HEK293T (cell line): ENCODE results near the gene ITPRID1.

Experiments used
- ARNT ChIP-seq: fragments of 450-650 bp; IDR thresholded peaks from 2 replicates; pipeline ENCODE4 v1.6.1; 2017; ENCODE audit warnings: mild to moderate bottlenecking
- BHLHE40 ChIP-seq: fragments of 450-650 bp; IDR thresholded peaks from 2 replicates; pipeline ENCODE4 v1.6.1; 2016; ENCODE audit warnings: mild to moderate bottlenecking, moderate library complexity, borderline replicate concordance
- CTBP1 ChIP-seq: fragments of 450-650 bp; IDR thresholded peaks from 2 replicates; pipeline ENCODE4 v1.6.1; 2016; ENCODE audit warnings: borderline replicate concordance
- ELF4 ChIP-seq: fragments of 450-650 bp; IDR thresholded peaks from 2 replicates; pipeline ENCODE4 v1.6.1; 2017; ENCODE audit warnings: antibody characterized with exemption
- FOXA1 ChIP-seq: fragments of 450-650 bp; IDR thresholded peaks from 2 replicates; pipeline ENCODE4 v1.6.1; 2016; ENCODE audit warnings: mild to moderate bottlenecking
- FOXK2 ChIP-seq: fragments of 450-650 bp; IDR thresholded peaks from 2 replicates; pipeline ENCODE4 v1.6.1; 2016; ENCODE audit warnings: mild to moderate bottlenecking
- FOXM1 ChIP-seq: fragments of 450-650 bp; IDR thresholded peaks from 2 replicates; pipeline ENCODE4 v1.6.1; 2017; ENCODE audit warnings: mild to moderate bottlenecking, borderline replicate concordance
- HDGF ChIP-seq: fragments of 450-650 bp; IDR thresholded peaks from 2 replicates; pipeline ENCODE4 v1.6.1; 2017; ENCODE audit warnings: antibody characterized with exemption, borderline replicate concordance
- LEF1 ChIP-seq: fragments of 450-650 bp; IDR thresholded peaks from 2 replicates; pipeline ENCODE4 v1.6.1; 2017; ENCODE audit warnings: mild to moderate bottlenecking, borderline replicate concordance
- NFRKB ChIP-seq: fragments of 450-650 bp; IDR thresholded peaks from 2 replicates; pipeline ENCODE4 v1.6.1; 2016; ENCODE audit warnings: mild to moderate bottlenecking, moderate library complexity
- SP1 ChIP-seq: fragments of 450-650 bp; IDR thresholded peaks from 2 replicates; pipeline ENCODE4 v1.6.1; 2017
- TARDBP ChIP-seq: fragments of 450-650 bp; IDR thresholded peaks from 2 replicates; pipeline ENCODE4 v1.6.1; 2016
- ZNF384 ChIP-seq: fragments of 450-650 bp; IDR thresholded peaks from 2 replicates; pipeline ENCODE4 v1.6.1; 2016
- TF ChIP-seq, protein P1 (sequence below): fragments of 450-650 bp; IDR thresholded peaks from 2 replicates; pipeline ENCODE4 v1.6.1; 2016

DNA sequence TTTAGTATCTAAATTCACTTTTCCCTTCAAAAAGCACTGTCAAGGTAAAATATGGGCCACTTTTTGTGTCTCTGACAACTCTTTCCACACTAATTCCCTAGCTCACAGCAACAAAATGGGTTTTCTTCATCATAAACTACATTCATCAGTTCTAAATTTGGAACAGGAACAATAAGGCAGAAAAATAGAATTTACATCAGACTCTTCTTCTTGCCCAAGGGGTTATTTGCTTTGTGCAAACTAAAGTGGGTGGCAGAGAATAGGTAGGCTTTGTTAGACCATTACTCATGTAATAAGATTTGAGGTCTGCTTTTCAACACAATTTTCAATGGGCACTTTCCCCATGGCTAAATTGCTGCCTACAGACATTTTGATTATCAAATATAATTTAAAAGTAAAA lies 155.6 kb downstream of the ITPRID1 start:
- no peak for TF ChIP-seq FOXM1
- TF ChIP-seq NFRKB = no peak
- no peak for TF ChIP-seq ARNT
- TF ChIP-seq BHLHE40 = no peak
- no peak for TF ChIP-seq TARDBP
- no peak for TF ChIP-seq ELF4
- TF ChIP-seq FOXA1 = no peak
- no peak for TF ChIP-seq FOXK2
- no peak for TF ChIP-seq SP1
- no peak for TF ChIP-seq CTBP1
- no peak for TF ChIP-seq ZNF384
- TF ChIP-seq HDGF = no peak
- no peak for TF ChIP-seq LEF1
- TF ChIP-seq, protein P1, sequence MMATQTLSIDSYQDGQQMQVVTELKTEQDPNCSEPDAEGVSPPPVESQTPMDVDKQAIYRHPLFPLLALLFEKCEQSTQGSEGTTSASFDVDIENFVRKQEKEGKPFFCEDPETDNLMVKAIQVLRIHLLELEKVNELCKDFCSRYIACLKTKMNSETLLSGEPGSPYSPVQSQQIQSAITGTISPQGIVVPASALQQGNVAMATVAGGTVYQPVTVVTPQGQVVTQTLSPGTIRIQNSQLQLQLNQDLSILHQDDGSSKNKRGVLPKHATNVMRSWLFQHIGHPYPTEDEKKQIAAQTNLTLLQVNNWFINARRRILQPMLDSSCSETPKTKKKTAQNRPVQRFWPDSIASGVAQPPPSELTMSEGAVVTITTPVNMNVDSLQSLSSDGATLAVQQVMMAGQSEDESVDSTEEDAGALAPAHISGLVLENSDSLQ = no peak
